Calu3 (cell line): ENCODE results near the gene ATXN10. TPM values are rescaled to one million over a fixed set of nuclear protein-coding genes. Genes with fewer than 3 reads are reported as not detected.

ENCODE experiments used
- BruUV-seq: library from RNA; stranded (reverse); fragments of 400-500 nt; replicated peaks from 2 replicates; lab custom pipeline; 2021; lab: Mats Ljungman, UMichigan
- CTCF ChIA-PET: fragments of 300-600 bp; sonication (Branson Sonifier 250); formaldehyde crosslinking; loops from one replicate; lab custom pipeline; 2022; ENCODE audit warnings: antibody characterized with exemption; lab: Charles Lee
- DNase-seq: peaks from one replicate; pipeline ENCODE4 v3.0.0; 2022
- H3K27ac Mint-ChIP-seq: one replicate; pipeline ENCODE4 v1.8.0; 2022; ENCODE audit warnings: mixed read lengths; ENCODE audit not compliant: unreplicated experiment
- H3K27me3 Mint-ChIP-seq: one replicate; pipeline ENCODE4 v1.8.0; 2022; ENCODE audit warnings: mixed read lengths; ENCODE audit not compliant: unreplicated experiment
- H3K36me3 Mint-ChIP-seq: one replicate; pipeline ENCODE4 v1.8.0; 2022; ENCODE audit warnings: mild to moderate bottlenecking, moderate library complexity, mixed read lengths; ENCODE audit not compliant: insufficient read depth, unreplicated experiment
- H3K4me1 Mint-ChIP-seq: one replicate; pipeline ENCODE4 v1.8.0; 2022; ENCODE audit warnings: mild to moderate bottlenecking, low read depth, mixed read lengths; ENCODE audit not compliant: unreplicated experiment
- H3K4me3 Mint-ChIP-seq: one replicate; pipeline ENCODE4 v1.8.0; 2022; ENCODE audit warnings: mild to moderate bottlenecking, low read depth, moderate library complexity, mixed read lengths; ENCODE audit not compliant: unreplicated experiment
- H3K9me3 Mint-ChIP-seq: one replicate; pipeline ENCODE4 v1.8.0; 2022; ENCODE audit warnings: low read depth, mixed read lengths; ENCODE audit not compliant: unreplicated experiment
- intact Hi-C: fragments of 100-400 bp; cut with micrococcal nuclease; formaldehyde crosslinking; loops from one replicate; pipeline ENCODE4 v1.10.0; 2022; ENCODE audit not compliant: unreplicated experiment
- total RNA-seq: library from RNA; stranded (reverse); gene quantifications from 2 replicates; pipeline ENCODE4 v1.2.3, GENCODE V29; 2022
- TF ChIP-seq, protein P1 (sequence below): fragments of 200-600 bp; IDR thresholded peaks from one replicate; pipeline ENCODE4 v1.8.0; 2022; ENCODE audit warnings: antibody characterized with exemption; ENCODE audit not compliant: unreplicated experiment

Gene ATXN10
- total RNA-seq, 1 experiment from 2014 or later, result 263 TPM

DNA sequence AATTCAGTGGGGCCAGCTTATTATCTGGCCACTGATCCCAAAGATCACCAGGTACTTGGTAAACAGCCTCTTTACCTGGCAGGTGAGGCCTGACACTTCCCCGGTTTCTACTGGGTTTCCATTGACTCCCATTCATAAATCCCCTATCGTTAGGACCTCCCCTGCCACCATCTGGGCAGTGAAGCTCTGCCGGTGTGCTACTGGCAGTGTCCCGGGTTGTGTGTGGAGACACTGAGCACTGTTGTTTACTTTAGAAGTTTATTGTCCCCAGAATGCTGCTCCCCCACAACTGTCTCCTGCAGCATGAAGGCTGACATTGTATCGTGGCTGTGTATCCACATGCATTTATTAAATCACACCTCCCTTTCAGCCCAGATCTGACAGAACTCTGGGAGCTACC, 162.6 kb downstream of the ATXN10 start:
- Mint-ChIP-seq H3K36me3 (peaks cover 7% of the 10 kb centered on the region), H3K27me3 (no peaks in the 10 kb centered on the region), H3K27ac (no peak overlapping the region), H3K9me3 (no peaks in the 10 kb centered on the region), H3K4me3 (no peak overlapping the region), H3K4me1 (peaks cover 22% of the 10 kb centered on the region)
- DNase-seq, result no peak
- no TSS peak for BruUV-seq
- CTCF ChIA-PET, result no interaction called here
- intact Hi-C loops, result loop anchor here (5.0 kb wide), 2 partner anchors 47 to 187 kb away; no protein-coding TSS in a partner anchor
- TF ChIP-seq, protein P1, sequence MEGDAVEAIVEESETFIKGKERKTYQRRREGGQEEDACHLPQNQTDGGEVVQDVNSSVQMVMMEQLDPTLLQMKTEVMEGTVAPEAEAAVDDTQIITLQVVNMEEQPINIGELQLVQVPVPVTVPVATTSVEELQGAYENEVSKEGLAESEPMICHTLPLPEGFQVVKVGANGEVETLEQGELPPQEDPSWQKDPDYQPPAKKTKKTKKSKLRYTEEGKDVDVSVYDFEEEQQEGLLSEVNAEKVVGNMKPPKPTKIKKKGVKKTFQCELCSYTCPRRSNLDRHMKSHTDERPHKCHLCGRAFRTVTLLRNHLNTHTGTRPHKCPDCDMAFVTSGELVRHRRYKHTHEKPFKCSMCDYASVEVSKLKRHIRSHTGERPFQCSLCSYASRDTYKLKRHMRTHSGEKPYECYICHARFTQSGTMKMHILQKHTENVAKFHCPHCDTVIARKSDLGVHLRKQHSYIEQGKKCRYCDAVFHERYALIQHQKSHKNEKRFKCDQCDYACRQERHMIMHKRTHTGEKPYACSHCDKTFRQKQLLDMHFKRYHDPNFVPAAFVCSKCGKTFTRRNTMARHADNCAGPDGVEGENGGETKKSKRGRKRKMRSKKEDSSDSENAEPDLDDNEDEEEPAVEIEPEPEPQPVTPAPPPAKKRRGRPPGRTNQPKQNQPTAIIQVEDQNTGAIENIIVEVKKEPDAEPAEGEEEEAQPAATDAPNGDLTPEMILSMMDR, result no peak

GRCh38 chr22:45834795-45835194, 163.2 kb downstream of the ATXN10 start:
- no peaks in the 10 kb centered on the region for H3K9me3 Mint-ChIP-seq
- peaks cover 22% of the 10 kb centered on the region for H3K4me1 Mint-ChIP-seq
- H3K27me3 Mint-ChIP-seq, result no peaks in the 10 kb centered on the region
- H3K27ac Mint-ChIP-seq, result no peak overlapping the region
- TF ChIP-seq, protein P1, result no peak
- intact Hi-C loops, result loop anchor here (5.0 kb wide), 2 partner anchors 47 to 187 kb away; no protein-coding TSS in a partner anchor
- CTCF ChIA-PET, result no interaction called here
- H3K36me3 Mint-ChIP-seq, result peaks cover 7% of the 10 kb centered on the region
- H3K4me3 Mint-ChIP-seq, result no peak overlapping the region
- no peak for DNase-seq
- BruUV-seq, result no TSS peak

- Mint-ChIP-seq H3K27me3 (no peaks in the 10 kb centered on the region), H3K36me3 (peaks cover 7% of the 10 kb centered on the region), H3K4me3 (no peak overlapping the region), H3K27ac (no peak overlapping the region), H3K4me1 (peaks cover 11% of the 10 kb centered on the region), H3K9me3 (no peaks in the 10 kb centered on the region)
- DNase-seq, result no peak
- TF ChIP-seq, protein P1, result no peak
- intact Hi-C loops, result no loop called here
- no TSS peak for BruUV-seq
- CTCF ChIA-PET, result no interaction called here
These were observed 165.0 kb downstream of the ATXN10 start for GRCh38 chr22:45836418-45837169.

- no peak for DNase-seq
- H3K4me3 Mint-ChIP-seq, result no peak overlapping the region
- H3K4me1 Mint-ChIP-seq, result peaks cover 8% of the 10 kb centered on the region
- H3K9me3 Mint-ChIP-seq, result no peaks in the 10 kb centered on the region
- no peak overlapping the region for H3K27ac Mint-ChIP-seq
- CTCF ChIA-PET, result no interaction called here
- BruUV-seq, result no TSS peak
- intact Hi-C loops, result no loop called here
- H3K36me3 Mint-ChIP-seq, result peaks cover 11% of the 10 kb centered on the region
- TF ChIP-seq, protein P1, result no peak
- no peaks in the 10 kb centered on the region for H3K27me3 Mint-ChIP-seq
These were observed 165.9 kb downstream of the ATXN10 start for GRCh38 chr22:45837508-45837907.
